ENCODE measurements around the gene NDUFB1.

Gene NDUFB1

GRCh38 chr14:92093320-92093719 is 28.2 kb downstream of the NDUFB1 start:
- TF ChIP-seq FOXP2 (optimal IDR thresholded peaks at IDR 0.05; ENCODE audit: borderline replicate concordance, extremely low read depth, extremely low read length, insufficient read depth), result no peak
- TF ChIP-seq SIN3A (IDR thresholded peaks at IDR 0.05; ENCODE audit: borderline replicate concordance, insufficient read depth, low read length), result no peak
- no peak for TF ChIP-seq REST (IDR thresholded peaks at IDR 0.05; ENCODE audit: insufficient read depth in 1 of 2, low read depth in 2 of 2, low read length in 2 of 2)
- TF ChIP-seq POLR2AphosphoS5 (IDR thresholded peaks at IDR 0.05; ENCODE audit: low read depth, low read length), result no peak
- no peak for TF ChIP-seq TAF1 (IDR thresholded peaks at IDR 0.05; ENCODE audit: borderline replicate concordance, insufficient read depth, low read length)

- TF ChIP-seq TAF1 (IDR thresholded peaks at IDR 0.05; ENCODE audit: borderline replicate concordance, insufficient read depth, low read length) (no peak), REST (IDR thresholded peaks at IDR 0.05; ENCODE audit: insufficient read depth in 1 of 2, low read depth in 2 of 2, low read length in 2 of 2) (no peak), FOXP2 (optimal IDR thresholded peaks at IDR 0.05; ENCODE audit: borderline replicate concordance, extremely low read depth, extremely low read length, insufficient read depth) (no peak), POLR2AphosphoS5 (IDR thresholded peaks at IDR 0.05; ENCODE audit: low read depth, low read length) (no peak), SIN3A (IDR thresholded peaks at IDR 0.05; ENCODE audit: borderline replicate concordance, insufficient read depth, low read length) (no peak)
These were observed 33.0 kb downstream of the NDUFB1 start for GRCh38 chr14:92088494-92088893.

GRCh38 chr14:92074555-92074954 is 47.0 kb downstream of the NDUFB1 start:
- TF ChIP-seq FOXP2 (optimal IDR thresholded peaks at IDR 0.05; ENCODE audit: borderline replicate concordance, extremely low read depth, extremely low read length, insufficient read depth) (no peak), REST (IDR thresholded peaks at IDR 0.05; ENCODE audit: insufficient read depth in 1 of 2, low read depth in 2 of 2, low read length in 2 of 2) (no peak), TAF1 (IDR thresholded peaks at IDR 0.05; ENCODE audit: borderline replicate concordance, insufficient read depth, low read length) (no peak), SIN3A (IDR thresholded peaks at IDR 0.05; ENCODE audit: borderline replicate concordance, insufficient read depth, low read length) (no peak), POLR2AphosphoS5 (IDR thresholded peaks at IDR 0.05; ENCODE audit: low read depth, low read length) (no peak)

All from PFSK-1 (cell line).